ELF-1 (cell line): ENCODE data around the gene ABAT.
"Not testable (repeated sequence)": the region's sequence is repeated elsewhere in the genome, so short reads cannot be mapped to it uniquely, and the experiment has no call there.

Experiments
- DNase-seq: peaks from one replicate; pipeline ENCODE4 v3.0.0-alpha.2; 2016; ENCODE audit warnings: low read depth, low spot score

The ABAT gene

GRCh38 chr16:8742068-8742467 is 67.7 kb downstream of the ABAT start:
- DNase-seq: no peak

GRCh38 chr16:8748944-8749343 is 74.5 kb downstream of the ABAT start:
- DNase-seq: not testable (repeated sequence)

GRCh38 chr16:8751481-8752311 is 77.3 kb downstream of the ABAT start:
- peak; percentile 39 for DNase-seq

GRCh38 chr16:8752706-8753105 is 78.3 kb downstream of the ABAT start:
- no peak for DNase-seq

GRCh38 chr16:8753416-8754054 is 79.1 kb downstream of the ABAT start:
- DNase-seq: no peak

GRCh38 chr16:8756755-8757154 is 82.3 kb downstream of the ABAT start:
- DNase-seq: no peak

DNA sequence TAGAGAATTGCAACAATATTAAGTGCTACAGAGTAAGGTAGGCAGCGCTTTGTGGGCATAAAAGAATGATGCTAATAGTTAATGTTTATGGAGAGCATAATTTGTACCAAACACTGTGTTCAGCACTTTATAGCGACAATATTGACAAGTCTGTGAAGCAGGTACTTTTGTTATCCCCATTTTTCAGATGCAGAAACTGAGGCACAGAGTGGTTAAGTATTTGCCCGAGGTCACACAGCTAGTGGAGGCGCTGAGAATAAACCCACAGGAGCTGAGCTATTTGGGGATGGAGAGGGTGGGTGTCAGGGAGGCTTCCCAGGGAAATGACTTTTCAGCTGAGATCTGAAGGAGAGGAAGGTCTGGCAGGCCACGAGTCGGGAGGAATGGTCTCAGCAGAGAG is 83.6 kb downstream of the ABAT start:
- no peak for DNase-seq

DNA sequence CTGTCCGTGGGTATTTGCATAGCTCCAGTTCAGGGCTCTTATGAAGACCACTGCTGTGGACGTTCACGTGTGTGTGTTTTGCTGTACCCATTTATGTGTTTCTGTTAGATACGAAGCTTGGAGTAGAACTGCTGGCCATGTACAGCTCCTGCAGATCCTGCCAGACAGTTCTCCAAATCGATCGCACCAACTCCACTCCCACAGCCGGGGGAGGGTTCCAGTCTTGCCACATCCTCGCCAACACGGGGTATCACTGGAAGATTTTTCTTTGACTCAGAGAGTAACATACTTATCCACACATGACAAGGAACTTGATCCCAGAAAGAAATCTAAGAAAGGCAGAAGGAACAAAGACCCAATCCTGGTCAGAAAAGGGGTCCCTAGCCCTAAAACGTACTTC is 85.6 kb downstream of the ABAT start:
- DNase-seq: no peak

DNA sequence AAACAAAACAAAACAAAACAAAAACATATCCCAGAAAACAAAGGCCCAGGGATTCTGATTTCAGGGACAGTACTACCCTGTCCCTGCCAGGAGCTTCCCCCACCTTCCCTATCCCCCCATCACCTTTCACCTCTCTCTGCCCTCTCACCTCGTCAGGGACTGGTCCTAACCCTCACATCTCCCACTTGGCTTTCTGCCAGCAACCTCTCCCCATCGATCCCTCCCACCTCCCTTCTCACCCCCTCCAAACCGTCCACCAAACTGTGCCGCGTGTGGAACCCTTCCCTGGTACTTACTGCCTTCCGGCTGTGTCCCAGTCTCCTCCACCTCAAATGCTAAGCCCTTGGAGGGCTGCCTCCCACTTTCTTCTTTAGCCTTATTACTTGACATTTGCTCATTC is 86.7 kb downstream of the ABAT start:
- DNase-seq: no peak

DNA sequence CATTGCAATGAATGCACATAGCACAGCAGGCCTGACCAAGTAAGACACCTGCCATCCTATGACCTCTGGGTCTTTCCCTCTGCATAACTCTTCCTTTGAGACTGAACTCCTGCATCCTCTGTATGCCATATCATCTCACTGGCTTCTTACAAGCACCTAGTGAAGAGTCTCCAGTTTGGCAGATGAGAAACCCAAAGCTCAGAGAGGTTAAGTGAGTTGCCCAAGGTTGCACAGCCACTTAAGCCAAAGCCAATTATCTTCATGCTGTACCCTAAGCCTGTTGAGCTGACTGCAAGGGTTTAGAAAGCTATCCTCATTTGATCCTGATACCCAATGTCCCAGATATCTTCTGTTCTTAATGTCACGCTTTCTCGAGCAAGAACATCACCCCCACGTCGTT is 87.8 kb downstream of the ABAT start:
- DNase-seq: no peak

GRCh38 chr16:8763083-8763482 is 88.7 kb downstream of the ABAT start:
- DNase-seq: no peak

GRCh38 chr16:8763899-8764298 is 89.5 kb downstream of the ABAT start:
- DNase-seq: peak; percentile 27

DNA sequence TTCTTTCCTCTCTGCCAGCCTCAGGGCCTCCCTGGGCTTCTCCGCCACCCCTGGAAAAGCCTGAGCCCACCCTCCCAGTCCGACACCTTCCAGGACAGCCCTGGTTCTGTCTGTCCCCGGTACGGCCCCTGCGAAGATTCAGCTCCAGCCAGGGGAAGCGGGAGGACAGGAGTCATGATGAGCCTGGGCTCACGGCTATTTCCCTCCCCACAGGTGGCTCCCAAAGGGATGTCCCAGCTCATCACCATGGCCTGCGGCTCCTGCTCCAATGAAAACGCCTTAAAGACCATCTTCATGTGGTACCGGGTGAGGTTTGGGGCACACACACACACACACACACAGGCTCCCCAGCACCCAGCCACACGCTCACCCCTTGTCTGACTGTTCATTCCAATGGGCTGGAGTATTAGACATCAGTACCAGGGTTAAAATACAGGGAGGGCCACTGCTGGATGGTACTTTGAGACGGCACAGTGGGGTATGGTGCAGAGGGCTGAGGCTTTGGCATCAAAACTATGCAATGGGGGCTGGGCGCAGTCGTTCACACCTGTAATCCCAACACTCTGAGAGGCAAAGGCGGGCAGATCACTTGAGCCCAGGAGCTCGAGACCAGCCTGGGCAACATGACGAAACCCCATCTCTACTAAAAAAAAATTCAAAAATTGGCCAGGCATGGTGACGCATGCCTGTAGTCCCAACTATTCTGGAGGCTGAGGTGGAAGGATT is 90.3 kb downstream of the ABAT start:
- no peak for DNase-seq

- DNase-seq: no peak
Observed at GRCh38 chr16:8767176-8767575, 92.8 kb downstream of the ABAT start.

DNA sequence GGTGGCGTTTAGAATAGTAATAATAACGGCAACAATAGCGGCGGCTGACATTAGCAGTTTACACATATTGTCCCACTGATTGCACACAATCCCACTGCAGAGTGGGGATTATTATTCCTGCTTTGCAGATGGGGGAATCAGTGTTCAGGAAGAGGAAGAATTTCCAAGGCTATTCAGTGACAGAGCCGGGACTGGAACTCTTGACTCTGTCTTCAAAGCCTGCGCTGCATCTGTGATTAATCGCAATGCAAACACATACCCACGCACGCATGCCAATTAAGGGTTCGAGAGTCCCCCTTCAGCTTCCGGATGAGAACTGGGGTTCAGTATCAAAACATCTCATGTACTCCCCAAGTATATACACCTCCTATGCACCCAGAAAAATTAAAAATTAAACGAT is 93.9 kb downstream of the ABAT start:
- DNase-seq: no peak

DNA sequence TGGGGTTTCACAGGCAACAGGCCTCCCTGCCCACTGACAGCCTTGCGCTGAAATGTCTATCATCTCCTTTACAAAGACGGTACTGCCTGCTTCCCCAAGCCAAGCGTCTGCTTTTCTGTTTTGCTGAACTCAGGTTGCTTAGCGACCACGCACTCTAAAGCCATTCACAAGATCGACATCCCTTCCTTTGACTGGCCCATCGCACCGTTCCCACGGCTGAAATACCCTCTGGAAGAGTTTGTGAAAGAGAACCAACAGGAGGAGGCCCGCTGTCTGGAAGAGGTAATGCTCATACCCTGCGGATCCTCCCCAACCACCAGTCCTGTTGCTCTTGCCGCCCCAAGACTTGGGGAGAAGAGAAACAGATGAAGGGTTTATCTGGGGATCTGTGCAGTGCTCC is 94.3 kb downstream of the ABAT start:
- DNase-seq: peak; percentile 67

- no peak for DNase-seq
Observed at GRCh38 chr16:8773537-8773936, 99.1 kb downstream of the ABAT start.

GRCh38 chr16:8774208-8774607 is 99.8 kb downstream of the ABAT start:
- DNase-seq: no peak

GRCh38 chr16:8775359-8775758 is 100.9 kb downstream of the ABAT start:
- no peak for DNase-seq

DNA sequence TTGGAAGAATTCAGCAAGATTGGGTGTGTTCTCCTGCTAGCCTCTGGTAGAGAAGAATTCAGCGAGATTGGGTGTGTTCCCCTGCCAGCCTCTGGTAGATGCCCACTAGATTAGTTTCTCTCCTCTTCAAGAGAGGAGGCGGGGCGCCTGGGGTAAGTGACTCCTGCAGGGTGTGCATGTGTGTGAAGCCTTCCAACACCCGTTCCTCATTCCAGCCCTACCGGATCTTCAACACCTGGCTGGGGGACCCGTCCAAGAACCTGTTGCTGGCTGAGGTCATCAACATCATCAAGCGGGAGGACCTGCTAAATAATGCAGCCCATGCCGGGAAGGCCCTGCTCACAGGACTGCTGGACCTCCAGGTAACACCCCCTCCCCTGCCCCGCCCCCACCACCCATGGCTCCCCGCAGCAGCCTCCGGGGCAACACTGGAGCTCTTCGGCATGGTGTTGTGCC is 101.7 kb downstream of the ABAT start:
- DNase-seq: peak; percentile 87

GRCh38 chr16:8777217-8777616 is 102.8 kb downstream of the ABAT start:
- no peak for DNase-seq

- no peak for DNase-seq
Observed at GRCh38 chr16:8781797-8782196, 107.4 kb downstream of the ABAT start.

DNA sequence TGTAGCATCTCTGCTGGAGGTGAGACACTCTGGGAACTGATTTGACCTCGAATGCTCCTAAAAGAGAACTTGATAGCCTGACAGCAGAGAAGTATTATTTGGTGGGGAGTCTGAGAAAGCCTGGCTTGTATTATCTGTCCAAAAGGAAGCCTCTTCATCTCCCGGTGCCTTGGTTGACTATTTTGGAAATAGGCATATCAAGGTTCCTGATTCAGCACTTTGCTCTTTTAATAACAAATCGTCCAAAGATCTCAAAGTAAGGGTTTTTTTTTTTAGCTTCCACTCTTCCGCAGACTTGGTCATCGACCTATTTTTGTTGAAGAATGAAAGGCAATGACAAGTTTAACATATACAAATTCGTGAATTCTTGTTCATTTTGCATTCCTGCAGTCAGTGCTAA is 108.3 kb downstream of the ABAT start:
- no peak for DNase-seq
